GM18526 (cell line): ENCODE results near the gene FMNL2.

ENCODE experiments used
- POLR2A ChIP-seq: IDR thresholded peaks from 3 replicates; pipeline ENCODE4 v1.6.1; 2011; ENCODE audit not compliant: insufficient read length; ENCODE audit errors: extremely low read depth

The FMNL2 gene

DNA sequence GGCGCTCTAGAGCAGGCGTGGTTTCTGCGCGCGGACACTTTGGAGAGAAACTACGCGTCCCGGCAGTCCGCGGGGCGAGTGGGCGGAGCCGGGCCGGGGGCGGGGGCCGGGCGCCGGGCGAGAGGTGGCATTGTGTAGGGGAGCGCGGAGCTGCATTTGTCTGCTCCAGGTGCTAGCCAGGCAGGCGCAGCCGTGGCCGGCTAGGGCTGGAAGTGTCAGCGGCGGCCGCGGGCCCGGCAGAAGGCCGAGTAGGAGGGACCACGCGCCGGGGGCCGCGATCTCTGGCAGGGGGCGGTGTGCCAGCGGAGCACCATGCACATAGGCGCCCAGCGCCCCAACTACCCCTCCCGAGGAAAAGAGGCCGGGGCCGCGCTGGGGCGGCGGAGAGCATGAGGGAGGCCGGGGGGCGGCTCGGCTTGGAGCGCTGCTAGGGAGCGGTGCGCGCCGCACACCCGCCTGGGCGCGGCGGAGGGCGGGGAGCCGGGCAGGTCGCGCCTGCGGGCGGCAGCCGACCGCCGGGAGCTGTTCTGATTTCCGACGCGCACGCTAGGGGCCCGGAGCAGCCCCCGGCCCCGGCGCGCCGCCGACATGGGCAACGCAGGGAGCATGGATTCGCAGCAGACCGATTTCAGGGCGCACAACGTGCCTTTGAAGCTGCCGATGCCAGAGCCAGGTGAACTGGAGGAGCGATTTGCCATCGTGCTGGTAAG, at the start of gene FMNL2:
Gene FMNL2 (plus strand): TSS at position 159 of the 710 bp plus-strand sequence.
- TF ChIP-seq POLR2A: peak; percentile 57

DNA sequence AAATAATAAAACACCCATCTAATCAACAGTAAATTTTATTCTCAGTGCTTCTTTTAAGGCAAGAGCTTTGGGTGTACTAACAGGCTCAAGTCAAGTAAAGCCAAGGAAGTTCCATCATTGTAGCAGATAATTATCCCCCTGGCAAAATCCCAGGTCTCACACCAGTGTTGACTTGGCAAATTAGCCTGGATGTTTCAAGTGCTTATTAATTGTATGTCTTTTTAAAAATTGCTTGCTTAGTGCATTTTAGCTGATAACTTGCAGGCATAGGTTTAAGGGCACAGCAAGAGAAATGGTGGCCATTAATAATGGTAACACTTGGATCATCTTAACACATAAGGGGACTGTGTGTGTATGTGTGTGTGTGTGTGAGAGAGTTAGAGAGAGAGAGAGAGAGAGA, 42.0 kb upstream of the FMNL2 start:
- no peak for TF ChIP-seq POLR2A

DNA sequence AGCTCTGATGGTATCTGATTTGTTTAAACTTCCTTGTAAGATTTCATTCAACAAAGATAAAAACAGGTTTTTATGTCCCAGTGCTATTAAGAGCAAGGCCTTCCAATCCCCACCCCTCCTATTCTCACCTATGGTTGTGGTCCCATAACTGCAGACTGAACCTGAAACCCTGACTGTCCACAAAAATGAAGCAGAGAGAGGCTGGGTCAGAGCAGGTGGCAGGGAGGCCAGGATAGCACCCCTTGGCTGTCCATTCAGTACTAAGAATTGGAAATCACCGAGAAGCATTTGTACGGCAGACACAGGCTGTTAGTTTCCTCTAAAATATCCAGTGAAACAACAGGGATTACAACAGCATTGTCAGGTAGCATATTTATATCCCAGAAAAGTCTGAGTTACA, 37.3 kb upstream of the FMNL2 start:
- no peak for TF ChIP-seq POLR2A

DNA sequence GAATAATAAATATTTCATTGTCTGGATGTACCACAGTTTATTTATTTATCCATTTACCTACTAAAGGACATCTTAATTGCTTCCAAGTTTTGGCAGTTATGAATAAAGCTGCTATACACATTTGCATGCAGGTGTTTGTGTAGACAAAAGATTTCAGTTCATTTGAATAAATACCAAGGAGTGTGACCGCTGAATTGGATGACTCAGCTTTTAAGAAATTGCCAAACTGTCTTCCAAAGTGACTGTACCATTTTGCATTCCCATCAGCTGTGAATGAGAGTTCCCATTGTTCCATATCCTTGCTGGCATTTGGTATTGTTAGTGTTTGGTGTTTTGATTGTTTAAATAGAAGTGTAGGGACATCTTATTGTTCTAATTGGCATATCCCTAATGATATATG, 36.2 kb upstream of the FMNL2 start:
- no peak for TF ChIP-seq POLR2A

DNA sequence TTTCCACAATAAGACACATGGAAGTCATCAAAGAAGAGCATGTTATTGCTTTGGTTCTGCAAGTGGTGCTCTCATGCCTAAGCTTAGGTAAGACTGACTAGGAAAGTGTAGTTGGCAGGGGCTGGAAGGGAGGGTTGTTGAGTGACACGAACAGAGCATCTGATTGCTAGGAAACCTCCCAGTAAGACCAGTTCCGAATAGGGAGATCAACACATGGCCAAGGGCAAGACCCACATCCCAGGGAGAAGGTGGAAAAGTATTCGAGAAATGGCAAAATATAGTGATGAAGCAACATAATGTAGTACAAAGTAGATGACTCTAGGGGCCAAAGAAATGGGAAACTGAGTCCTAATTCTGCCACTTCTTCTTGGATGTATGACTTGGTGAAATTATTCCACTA, 33.8 kb upstream of the FMNL2 start:
- no peak for TF ChIP-seq POLR2A

DNA sequence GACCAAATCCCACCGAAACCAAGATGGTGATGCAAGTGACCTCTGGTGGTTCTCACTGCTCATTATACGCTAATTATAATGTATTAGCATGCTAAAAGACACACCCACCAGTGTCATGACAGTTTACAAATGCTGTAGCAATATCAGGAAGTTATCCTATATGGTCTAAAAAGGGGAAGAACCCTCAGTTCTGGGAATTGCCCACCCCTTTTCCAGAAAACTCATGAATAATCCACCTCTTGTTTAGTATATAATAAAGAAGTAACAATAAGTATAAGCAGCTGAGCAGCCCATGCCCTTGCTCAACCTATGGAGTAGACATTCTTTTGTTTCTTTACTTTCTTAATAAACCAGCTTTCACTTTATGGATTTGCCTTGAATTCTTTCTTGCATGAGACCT, 31.0 kb upstream of the FMNL2 start:
- TF ChIP-seq POLR2A: no peak

DNA sequence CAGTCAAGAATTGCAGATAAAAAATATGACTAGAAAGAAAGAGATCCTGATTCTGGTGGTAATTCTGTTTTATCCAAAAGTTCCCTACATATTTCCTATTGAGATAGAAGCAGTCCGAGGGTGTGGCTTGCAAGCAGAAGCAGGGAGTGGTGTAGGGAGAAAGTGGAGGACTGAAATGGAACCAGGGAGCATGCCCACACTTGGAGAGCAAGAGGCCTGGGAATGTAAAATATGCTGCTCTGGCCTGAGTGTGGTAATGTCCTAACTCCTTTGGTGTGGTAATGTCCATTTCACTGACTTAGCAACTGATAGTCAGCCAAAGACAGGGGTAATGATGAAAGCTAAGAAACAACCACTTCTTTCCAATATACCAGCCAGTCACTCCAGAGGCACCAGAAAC, 30.1 kb upstream of the FMNL2 start:
- no peak for TF ChIP-seq POLR2A

DNA sequence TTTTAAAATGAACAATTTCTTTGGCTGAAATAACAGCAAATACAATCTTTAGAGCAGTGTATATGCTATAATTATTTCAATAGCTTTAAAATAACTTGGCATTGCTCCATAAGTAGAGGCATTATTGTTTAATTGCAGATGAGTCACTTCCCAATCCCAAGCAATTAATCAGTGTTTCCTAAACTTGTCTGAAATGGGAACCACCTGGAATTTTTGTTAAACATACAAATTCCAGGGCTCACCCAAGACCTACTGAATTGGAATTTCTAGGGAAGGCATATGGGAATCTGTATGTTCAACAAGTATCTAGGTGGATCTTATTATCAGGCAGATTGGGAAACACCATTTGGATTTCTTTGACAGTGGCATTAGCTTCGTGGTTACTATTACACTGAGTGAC, 27.1 kb upstream of the FMNL2 start:
- no peak for TF ChIP-seq POLR2A

DNA sequence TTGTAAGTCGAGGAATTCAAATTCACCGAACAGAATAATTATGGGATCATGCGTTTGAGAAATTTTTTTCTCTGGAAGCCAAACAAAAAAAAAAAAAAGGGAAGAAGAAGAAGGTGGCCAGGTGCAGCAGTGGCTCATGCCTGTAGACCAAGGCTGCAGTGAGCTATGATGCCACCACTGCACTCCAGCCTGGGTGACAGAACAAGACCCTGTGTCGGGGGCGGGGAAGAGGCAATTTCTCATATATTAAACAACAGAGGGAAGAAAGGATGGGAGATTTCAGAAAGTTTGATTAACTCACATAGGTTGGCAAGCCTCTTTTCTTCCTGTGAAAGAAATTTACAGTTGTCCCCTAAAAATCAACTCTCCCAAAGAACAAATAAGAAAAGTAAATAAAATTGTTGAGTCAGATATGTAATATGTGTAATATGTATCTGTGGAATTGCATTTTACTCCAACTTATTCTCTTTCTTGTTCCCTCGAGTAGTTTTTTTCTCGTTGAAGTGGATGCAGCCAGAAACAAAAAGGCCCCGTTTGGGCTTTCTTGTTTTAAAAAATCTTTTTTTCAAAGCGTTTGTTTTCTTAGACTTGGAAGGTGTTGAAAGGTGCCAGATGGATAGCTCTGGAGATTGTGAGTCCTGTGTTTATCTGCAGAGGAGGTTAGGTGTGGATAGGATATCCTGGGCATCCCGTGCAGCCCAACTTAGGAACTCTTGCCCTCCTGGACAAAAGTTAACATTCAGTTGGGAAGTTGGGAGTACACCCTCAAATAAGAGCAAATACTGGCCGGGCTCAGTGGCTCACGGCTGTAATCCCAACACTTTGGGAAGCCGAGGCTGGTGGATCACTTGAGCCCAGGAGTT, 25.4 kb upstream of the FMNL2 start:
- no peak for TF ChIP-seq POLR2A

DNA sequence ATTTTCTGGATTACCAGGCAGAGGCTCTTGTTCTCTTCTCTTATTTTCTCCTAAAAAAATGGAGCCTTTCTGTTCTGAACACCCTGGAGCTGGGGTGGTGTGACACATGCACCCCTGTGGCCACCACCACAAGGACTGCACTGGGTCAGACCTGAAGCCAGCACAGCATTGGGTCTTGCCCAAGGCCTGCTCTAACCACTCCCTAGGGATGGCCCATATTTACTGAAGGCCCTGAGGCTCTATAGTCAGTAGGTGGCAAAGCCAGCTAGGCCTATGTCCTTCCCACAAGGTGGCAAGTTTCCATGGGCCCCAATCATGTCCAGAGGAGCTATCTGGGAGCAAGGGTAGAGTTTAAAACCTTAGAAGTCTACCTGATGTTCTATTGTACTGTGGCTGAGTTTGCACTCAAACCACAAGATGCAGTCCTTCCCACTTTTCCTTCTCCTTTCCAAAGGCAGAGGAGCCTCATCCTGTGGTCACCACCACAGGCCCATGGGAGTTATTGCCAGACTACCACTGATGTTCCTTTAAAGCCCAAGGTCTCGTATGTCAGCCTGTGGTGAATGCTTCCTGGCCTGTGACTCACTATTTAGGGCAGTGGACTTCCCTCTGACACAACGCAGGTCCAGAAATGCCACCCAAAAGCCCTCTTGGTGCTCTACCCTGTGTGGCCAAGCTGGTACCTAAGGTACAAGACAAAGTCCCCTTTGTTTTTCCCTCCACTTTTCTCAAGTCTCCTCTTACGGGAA, 15.0 kb upstream of the FMNL2 start:
- TF ChIP-seq POLR2A: no peak

DNA sequence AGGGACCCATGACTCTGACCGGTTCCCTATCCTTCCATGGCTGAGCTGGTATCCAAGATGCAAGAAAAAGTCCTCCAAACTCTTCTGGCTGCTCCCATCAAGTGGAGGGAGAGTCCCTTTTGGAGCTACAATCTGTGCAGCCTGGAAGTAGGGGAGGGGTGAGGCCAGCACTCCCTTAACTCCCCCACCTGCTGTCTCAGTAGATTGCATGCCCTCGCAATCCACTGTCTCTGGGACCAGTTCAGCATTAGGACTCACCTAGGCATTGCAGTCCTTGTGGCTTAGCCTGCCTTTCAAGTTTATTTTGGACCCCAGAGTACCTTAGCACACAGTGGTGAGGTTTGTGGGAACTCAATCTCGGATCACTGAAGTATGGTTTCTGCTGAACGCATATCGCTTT, 14.2 kb upstream of the FMNL2 start:
- no peak for TF ChIP-seq POLR2A

DNA sequence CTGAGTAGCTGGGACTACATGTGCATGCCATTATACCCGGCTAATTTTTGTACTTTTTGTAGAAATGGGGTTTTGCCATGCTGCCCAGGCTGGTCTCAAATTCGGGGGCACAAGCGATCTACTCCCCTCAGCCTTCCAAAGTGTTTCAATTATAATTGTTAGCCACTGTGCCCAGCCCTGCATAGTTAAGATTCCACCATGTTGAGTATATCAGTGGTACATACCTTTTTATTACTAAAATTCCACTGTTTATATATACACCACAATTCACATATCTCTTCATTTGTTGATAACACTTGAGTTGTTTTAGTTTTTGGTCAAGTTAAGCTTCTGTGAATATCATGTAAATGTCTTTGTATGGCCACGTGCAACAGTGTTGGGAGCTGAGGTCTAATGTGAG, 12.8 kb upstream of the FMNL2 start:
- TF ChIP-seq POLR2A: no peak

DNA sequence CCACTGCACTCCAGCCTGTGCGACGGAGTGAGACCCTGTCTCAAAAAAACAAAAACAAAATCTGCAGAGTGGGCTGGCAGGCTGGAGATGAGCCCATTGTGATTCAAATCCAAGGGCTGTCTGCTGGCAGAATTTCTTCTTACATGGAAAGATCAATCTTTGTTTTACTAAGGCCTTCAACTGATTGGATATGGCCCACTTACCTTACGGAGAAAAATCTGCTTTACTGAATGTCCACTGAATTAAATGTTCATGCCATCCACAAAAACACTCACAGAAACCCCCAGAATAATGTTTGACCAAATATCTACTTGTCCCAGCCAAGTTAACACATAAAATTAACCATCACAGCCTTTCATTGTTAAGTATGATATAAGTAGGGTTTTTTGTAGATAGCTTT, 8.3 kb upstream of the FMNL2 start:
- TF ChIP-seq POLR2A: no peak

DNA sequence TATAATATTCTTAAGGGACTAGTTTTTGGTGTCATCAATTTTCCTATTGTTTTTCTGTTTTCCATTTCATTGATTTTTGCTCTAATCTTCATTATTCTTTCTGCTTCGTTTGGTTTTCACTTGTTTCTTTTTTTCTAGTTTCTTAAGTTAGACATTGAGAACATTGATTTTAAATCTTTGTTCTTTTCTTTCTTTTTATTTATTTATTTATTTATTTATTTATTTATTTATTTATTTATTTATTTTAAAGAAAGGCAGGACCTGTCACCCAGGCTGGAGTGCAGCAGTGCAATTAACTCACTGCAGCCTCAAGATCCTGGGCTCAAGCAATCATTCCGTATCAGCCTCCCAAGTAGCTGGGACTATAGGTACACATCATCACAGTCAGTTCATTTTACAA, 7.0 kb upstream of the FMNL2 start:
- TF ChIP-seq POLR2A: no peak

DNA sequence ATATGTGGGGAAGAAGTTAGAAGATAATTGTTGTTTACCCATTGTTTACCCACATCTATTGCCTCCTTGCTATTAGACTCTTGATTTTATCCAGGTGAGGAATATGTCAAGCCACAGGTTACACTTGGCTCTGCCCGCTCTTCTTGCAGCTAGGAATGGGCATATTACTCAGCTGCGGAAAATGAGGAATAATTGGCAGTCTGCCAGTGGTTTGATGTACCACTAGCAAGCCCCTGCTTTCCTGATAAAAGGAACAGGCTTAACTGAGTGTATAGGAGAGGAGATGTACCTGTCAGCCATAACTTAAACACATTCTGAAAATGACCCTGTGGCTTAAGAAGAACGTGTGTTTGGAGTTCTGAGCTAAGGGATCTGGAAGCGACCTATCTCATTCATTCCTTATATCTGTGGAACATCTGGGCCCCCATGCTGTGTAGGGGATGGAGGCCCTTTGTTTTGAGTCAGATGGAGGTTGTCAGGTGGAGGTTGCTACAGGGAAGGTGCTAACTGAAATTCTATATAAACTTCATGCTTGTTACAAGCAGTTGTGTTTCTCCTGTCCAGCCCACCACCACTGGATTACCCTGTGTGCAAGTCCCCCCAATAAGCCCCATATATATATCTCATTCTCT, 4.6 kb upstream of the FMNL2 start:
- TF ChIP-seq POLR2A: no peak

DNA sequence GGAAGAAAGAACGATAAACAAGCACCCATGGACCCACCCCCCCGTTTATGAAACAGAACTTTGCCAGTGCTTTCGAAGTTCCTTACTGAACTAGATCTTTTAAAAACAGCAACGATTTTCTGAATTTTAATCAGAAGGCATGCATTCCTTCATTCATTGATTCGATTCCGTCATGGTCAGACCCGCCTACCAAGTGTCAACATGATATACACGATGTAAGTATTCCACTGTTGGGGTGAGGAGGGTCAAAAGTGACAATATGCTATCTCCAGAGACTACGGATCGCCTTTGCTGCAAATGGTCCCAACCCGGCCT, 316 bp upstream of the FMNL2 start:
- TF ChIP-seq POLR2A: no peak
